ENCODE data around the gene VIL1. TPM values are rescaled to one million over a fixed set of nuclear protein-coding genes. Genes with fewer than 3 reads are reported as not detected.

The VIL1 gene
- total and polyA plus RNA-seq, 2 donors (not counting 1 experiment from before 2014, with no cell fraction given): not detected

DNA sequence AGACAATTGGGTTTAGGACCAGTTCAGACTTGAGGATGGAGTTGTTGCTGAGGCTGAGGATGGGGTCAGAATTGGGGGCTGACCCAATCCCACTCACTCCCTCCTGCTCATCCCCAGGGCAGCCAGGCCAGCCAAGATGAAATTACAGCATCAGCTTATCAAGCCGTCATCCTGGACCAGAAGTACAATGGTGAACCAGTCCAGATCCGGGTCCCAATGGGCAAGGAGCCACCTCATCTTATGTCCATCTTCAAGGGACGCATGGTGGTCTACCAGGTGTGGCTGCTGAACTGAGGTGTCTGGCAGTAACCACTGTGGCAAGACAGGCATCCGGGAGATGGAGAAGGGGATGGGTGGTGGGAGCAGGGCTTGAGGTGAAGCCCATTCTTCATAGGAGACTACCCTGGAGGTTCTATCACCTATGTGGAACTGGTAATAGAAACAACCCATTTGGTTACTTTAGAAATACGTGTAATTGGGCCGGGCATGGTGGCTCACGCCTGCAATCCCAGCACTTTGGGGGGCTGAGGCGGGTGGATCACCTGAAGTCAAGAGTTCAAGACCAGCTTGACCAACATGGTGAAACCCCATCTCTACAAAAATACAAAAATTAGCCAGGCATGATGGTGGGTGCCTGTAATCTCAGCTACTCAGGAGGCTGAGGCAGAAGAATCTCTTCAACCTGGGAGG is 13.9 kb downstream of the VIL1 start:
- TF ChIP-seq, protein P1, sequence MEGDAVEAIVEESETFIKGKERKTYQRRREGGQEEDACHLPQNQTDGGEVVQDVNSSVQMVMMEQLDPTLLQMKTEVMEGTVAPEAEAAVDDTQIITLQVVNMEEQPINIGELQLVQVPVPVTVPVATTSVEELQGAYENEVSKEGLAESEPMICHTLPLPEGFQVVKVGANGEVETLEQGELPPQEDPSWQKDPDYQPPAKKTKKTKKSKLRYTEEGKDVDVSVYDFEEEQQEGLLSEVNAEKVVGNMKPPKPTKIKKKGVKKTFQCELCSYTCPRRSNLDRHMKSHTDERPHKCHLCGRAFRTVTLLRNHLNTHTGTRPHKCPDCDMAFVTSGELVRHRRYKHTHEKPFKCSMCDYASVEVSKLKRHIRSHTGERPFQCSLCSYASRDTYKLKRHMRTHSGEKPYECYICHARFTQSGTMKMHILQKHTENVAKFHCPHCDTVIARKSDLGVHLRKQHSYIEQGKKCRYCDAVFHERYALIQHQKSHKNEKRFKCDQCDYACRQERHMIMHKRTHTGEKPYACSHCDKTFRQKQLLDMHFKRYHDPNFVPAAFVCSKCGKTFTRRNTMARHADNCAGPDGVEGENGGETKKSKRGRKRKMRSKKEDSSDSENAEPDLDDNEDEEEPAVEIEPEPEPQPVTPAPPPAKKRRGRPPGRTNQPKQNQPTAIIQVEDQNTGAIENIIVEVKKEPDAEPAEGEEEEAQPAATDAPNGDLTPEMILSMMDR (conservative IDR thresholded peaks at IDR 0.05 in 1 of 2, IDR thresholded peaks at IDR 0.05 in 1 of 2; ENCODE audit: low read depth in 1 of 2, low read length in 2 of 2): no peak
- TF ChIP-seq EZH2 (IDR thresholded peaks at IDR 0.05; ENCODE audit: low read length, missing control alignments): no peak
- no peak for DNase-seq (ENCODE audit: low read depth in 2 of 2)

DNA sequence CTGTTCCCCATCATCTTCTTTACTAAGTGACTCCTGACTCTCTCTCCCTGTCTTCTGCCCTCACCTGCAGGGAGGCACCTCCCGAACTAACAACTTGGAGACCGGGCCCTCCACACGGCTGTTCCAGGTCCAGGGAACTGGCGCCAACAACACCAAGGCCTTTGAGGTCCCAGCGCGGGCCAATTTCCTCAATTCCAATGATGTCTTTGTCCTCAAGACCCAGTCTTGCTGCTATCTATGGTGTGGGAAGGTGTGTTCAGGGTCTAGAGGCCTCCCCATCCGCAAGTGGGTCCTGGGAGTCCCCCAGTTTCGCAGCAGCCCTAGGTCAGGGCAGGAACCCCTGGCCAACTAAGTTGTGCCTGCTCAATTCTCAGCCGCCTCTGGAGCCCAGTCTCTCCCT is 15.5 kb downstream of the VIL1 start:
- H3K9ac ChIP-seq (ENCODE audit: insufficient read depth, low read length): no peak overlapping the region
- no peak overlapping the region for H2AFZ ChIP-seq (ENCODE audit: low read length)
- no peak overlapping the region for H3K27ac ChIP-seq (ENCODE audit: insufficient read depth, low read length)
- no peaks in the 10 kb centered on the region for H3K79me2 ChIP-seq (ENCODE audit: control insufficient read depth, insufficient read depth, low read length)
- no peak overlapping the region for H3K4me2 ChIP-seq (ENCODE audit: extremely low read depth, insufficient read depth, low read length)
- no peaks in the 10 kb centered on the region for H3K9me3 ChIP-seq (ENCODE audit: control insufficient read depth, insufficient read depth, low read depth, low read length)
- no peak overlapping the region for H3K4me3 ChIP-seq (replicated peaks in 1 of 4; ENCODE audit: control extremely low read depth in 1 of 4, insufficient read depth in 1 of 4, low read depth in 3 of 4, low read length in 4 of 4)
- peaks cover 9% of the 10 kb centered on the region for H3K27me3 ChIP-seq (ENCODE audit: control insufficient read depth, insufficient read depth, low read length)
- no peaks in the 10 kb centered on the region for H3K36me3 ChIP-seq (ENCODE audit: control insufficient read depth, insufficient read depth, low read length)
- DNase-seq (ENCODE audit: low read depth in 2 of 2): no peak
- TF ChIP-seq, protein P1 (conservative IDR thresholded peaks at IDR 0.05 in 1 of 2, IDR thresholded peaks at IDR 0.05 in 1 of 2; ENCODE audit: low read depth in 1 of 2, low read length in 2 of 2): no peak
- TF ChIP-seq EZH2 (IDR thresholded peaks at IDR 0.05; ENCODE audit: low read length, missing control alignments): no peak
- no peaks in the 10 kb centered on the region for H4K20me1 ChIP-seq (ENCODE audit: control insufficient read depth, extremely low read depth, insufficient read depth, low read length)
- H3K4me1 ChIP-seq (ENCODE audit: control insufficient read depth, extremely low read depth, insufficient read depth, low read length): no peaks in the 10 kb centered on the region

More for the DNA sequence above, 13.9 kb downstream of the VIL1 start:
- Histone ChIP-seq H3K79me2 (ENCODE audit: control insufficient read depth, insufficient read depth, low read length) (no peaks in the 10 kb centered on the region), H2AFZ (ENCODE audit: low read length) (no peak overlapping the region), H3K4me3 (replicated peaks in 1 of 4; ENCODE audit: control extremely low read depth in 1 of 4, insufficient read depth in 1 of 4, low read depth in 3 of 4, low read length in 4 of 4) (no peak overlapping the region), H3K9ac (ENCODE audit: insufficient read depth, low read length) (no peak overlapping the region), H3K9me3 (ENCODE audit: control insufficient read depth, insufficient read depth, low read depth, low read length) (no peaks in the 10 kb centered on the region), H3K4me1 (ENCODE audit: control insufficient read depth, extremely low read depth, insufficient read depth, low read length) (no peaks in the 10 kb centered on the region), H4K20me1 (ENCODE audit: control insufficient read depth, extremely low read depth, insufficient read depth, low read length) (no peaks in the 10 kb centered on the region), H3K4me2 (ENCODE audit: extremely low read depth, insufficient read depth, low read length) (no peak overlapping the region), H3K36me3 (ENCODE audit: control insufficient read depth, insufficient read depth, low read length) (no peaks in the 10 kb centered on the region), H3K27me3 (ENCODE audit: control insufficient read depth, insufficient read depth, low read length) (peaks cover 9% of the 10 kb centered on the region), H3K27ac (ENCODE audit: insufficient read depth, low read length) (no peak overlapping the region)

DNA sequence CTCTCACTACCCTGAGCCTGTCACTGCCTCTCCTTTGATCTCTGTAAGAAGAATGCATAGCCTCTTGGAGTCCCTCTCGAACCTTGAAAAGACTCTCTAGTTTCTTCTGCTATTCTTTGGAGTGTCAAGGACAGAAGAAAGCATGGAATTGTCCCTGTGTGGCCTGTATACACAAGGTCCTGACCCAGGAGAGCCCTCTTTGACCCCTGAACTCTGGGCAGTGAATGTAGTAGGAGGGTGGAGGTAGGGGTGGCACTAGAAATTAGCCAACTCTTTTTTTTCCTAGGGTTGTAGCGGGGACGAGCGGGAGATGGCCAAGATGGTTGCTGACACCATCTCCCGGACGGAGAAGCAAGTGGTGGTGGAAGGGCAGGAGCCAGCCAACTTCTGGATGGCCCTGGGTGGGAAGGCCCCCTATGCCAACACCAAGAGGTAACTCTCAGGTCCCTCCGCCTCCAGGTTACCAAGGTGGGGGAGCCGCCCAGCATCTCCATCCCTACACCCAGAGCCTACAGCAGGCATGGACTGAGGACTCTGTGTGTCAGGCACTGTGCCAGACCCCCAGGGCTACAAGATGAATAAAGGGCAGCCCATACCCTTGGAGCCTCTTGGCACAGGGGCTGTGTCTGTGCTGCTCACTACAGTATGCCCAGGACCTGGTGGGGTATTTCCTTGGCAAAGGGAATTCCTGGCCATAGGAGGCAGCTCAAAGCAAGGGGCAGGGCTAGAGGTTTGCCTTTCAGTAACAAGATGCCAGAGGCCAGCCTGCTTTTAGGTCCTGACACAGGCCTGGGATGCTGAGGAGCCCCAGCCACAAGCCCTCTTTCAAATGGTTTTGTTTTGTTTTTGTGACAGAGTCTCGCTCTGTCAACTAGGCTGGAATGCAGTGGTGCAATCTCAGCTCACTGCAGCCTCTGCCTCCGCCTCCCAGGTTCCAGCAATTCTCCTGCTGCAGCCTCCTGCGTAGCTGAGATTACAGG is 16.4 kb downstream of the VIL1 start:
- no peaks in the 10 kb centered on the region for H3K4me1 ChIP-seq (ENCODE audit: control insufficient read depth, extremely low read depth, insufficient read depth, low read length)
- DNase-seq (ENCODE audit: low read depth in 2 of 2): no peak
- H3K27ac ChIP-seq (ENCODE audit: insufficient read depth, low read length): no peak overlapping the region
- H3K9me3 ChIP-seq (ENCODE audit: control insufficient read depth, insufficient read depth, low read depth, low read length): no peaks in the 10 kb centered on the region
- no peaks in the 10 kb centered on the region for H3K36me3 ChIP-seq (ENCODE audit: control insufficient read depth, insufficient read depth, low read length)
- H4K20me1 ChIP-seq (ENCODE audit: control insufficient read depth, extremely low read depth, insufficient read depth, low read length): no peaks in the 10 kb centered on the region
- no peak for TF ChIP-seq EZH2 (IDR thresholded peaks at IDR 0.05; ENCODE audit: low read length, missing control alignments)
- TF ChIP-seq, protein P1 (conservative IDR thresholded peaks at IDR 0.05 in 1 of 2, IDR thresholded peaks at IDR 0.05 in 1 of 2; ENCODE audit: low read depth in 1 of 2, low read length in 2 of 2): no peak
- no peak overlapping the region for H2AFZ ChIP-seq (ENCODE audit: low read length)
- no peak overlapping the region for H3K9ac ChIP-seq (ENCODE audit: insufficient read depth, low read length)
- H3K4me2 ChIP-seq (ENCODE audit: extremely low read depth, insufficient read depth, low read length): no peak overlapping the region
- H3K27me3 ChIP-seq (ENCODE audit: control insufficient read depth, insufficient read depth, low read length): peaks cover 9% of the 10 kb centered on the region
- no peaks in the 10 kb centered on the region for H3K79me2 ChIP-seq (ENCODE audit: control insufficient read depth, insufficient read depth, low read length)
- H3K4me3 ChIP-seq (replicated peaks in 1 of 4; ENCODE audit: control extremely low read depth in 1 of 4, insufficient read depth in 1 of 4, low read depth in 3 of 4, low read length in 4 of 4): no peak overlapping the region
